Nephron (organoid): ENCODE data around the gene THRAP3.

Experiments
- H3K27ac Mint-ChIP-seq, 3 experiments: 2 replicates each; pipeline ENCODE4 v1.8.0; 2020; ENCODE audit warnings: mixed read lengths in 3 of 3, mild to moderate bottlenecking in 2 of 3, moderate library complexity in 1 of 3
- H3K27me3 Mint-ChIP-seq: 2 replicates; pipeline ENCODE4 v1.8.0; 2021; ENCODE audit warnings: low read depth, mild to moderate bottlenecking, moderate library complexity, mixed read lengths
- H3K36me3 Mint-ChIP-seq: 2 replicates; pipeline ENCODE4 v1.8.0; 2020; ENCODE audit warnings: low read depth, mixed read lengths
- H3K4me1 Mint-ChIP-seq: 2 replicates; pipeline ENCODE4 v1.8.0; 2020; ENCODE audit warnings: mixed read lengths
- H3K4me3 Mint-ChIP-seq, 3 experiments: 2 replicates each; pipeline ENCODE4 v1.8.0; 2020; ENCODE audit warnings: mild to moderate bottlenecking in 3 of 3, mixed read lengths in 3 of 3, moderate library complexity in 2 of 3
- H3K9me3 Mint-ChIP-seq: 2 replicates; pipeline ENCODE4 v1.8.0; 2020; ENCODE audit warnings: mixed read lengths
- TF ChIP-seq, protein P1 (sequence below), 3 experiments: fragments of 200-600 bp; sonication (generic); IDR thresholded peaks; one replicate each; pipeline ENCODE4 v1.5.0; 2021; ENCODE audit warnings: antibody characterized with exemption in 3 of 3; ENCODE audit not compliant: unreplicated experiment in 3 of 3

The THRAP3 gene

DNA sequence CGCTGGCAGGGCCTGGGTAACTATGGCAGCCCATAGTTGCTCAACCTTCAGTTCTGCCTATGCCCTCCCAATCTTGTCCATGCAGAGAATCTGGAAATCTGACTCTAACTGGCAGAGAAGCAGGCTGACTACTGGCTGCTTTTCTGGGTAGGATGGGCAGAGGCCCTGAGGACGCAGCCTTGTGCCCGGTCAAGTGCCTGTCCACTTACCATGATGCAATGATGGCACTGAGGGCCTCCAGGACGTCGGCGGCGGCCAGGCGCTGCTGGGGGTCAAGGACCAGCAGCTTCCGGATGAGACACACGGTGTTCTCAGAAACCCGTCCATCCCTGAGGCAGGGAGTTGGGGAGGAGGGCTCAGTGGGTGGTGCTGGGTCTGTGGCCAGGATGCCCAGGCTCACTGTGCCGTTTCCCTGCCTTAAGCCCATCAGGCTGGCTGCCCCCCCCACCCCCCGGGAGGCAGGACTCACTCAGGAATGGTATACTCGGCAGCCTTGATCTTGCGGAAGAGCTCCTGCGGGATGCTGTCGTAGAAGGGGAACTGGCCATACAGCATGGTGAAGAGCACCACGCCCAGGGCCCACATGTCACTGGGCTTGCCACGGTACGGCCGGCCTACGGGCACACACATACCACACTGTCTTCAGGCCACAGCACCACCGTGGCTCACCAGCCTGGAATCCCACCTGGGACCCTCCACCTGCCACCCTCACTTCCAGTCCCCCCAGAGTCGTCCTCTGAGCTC lies 119.6 kb downstream of the THRAP3 start:
- Mint-ChIP-seq H3K4me3 (no peak overlapping the region), H3K9me3 (no peaks in the 10 kb centered on the region), H3K4me1 (no peaks in the 10 kb centered on the region), H3K27me3 (no peaks in the 10 kb centered on the region), H3K27ac (no peak overlapping the region), H3K36me3 (peaks cover 31% of the 10 kb centered on the region)
- TF ChIP-seq, protein P1, sequence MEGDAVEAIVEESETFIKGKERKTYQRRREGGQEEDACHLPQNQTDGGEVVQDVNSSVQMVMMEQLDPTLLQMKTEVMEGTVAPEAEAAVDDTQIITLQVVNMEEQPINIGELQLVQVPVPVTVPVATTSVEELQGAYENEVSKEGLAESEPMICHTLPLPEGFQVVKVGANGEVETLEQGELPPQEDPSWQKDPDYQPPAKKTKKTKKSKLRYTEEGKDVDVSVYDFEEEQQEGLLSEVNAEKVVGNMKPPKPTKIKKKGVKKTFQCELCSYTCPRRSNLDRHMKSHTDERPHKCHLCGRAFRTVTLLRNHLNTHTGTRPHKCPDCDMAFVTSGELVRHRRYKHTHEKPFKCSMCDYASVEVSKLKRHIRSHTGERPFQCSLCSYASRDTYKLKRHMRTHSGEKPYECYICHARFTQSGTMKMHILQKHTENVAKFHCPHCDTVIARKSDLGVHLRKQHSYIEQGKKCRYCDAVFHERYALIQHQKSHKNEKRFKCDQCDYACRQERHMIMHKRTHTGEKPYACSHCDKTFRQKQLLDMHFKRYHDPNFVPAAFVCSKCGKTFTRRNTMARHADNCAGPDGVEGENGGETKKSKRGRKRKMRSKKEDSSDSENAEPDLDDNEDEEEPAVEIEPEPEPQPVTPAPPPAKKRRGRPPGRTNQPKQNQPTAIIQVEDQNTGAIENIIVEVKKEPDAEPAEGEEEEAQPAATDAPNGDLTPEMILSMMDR (IDR thresholded peaks at IDR 0.05; ENCODE audit: unreplicated experiment in 3 of 3) = no peak

GRCh38 chr1:36344395-36344680 lies 120.1 kb downstream of the THRAP3 start:
- H3K27ac Mint-ChIP-seq = no peak overlapping the region
- no peak overlapping the region for H3K4me3 Mint-ChIP-seq
- no peaks in the 10 kb centered on the region for H3K27me3 Mint-ChIP-seq
- peaks cover 31% of the 10 kb centered on the region for H3K36me3 Mint-ChIP-seq
- H3K4me1 Mint-ChIP-seq = no peaks in the 10 kb centered on the region
- TF ChIP-seq, protein P1 (IDR thresholded peaks at IDR 0.05; ENCODE audit: unreplicated experiment in 3 of 3) = no peak
- no peaks in the 10 kb centered on the region for H3K9me3 Mint-ChIP-seq

DNA sequence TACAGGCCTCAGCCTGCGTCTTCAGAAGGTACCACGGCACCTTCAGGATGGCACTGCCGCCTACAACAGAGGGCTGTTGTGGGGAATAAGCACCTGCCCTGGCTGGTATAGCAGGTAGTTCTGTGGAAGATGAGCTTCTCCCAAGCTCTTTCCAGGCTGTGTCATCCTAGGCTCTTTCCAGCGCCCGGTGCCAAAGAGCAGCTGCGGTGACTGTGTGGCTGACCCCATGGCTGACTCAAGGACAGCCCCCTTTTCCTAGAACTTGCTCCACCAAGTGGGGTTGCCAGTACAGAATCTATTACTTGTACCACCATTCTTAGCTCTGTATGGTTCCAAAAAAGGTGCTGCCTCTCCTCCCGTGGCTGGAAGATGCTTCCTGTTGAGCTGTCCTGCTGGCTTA lies 121.1 kb downstream of the THRAP3 start:
- no peak overlapping the region for H3K4me3 Mint-ChIP-seq
- H3K9me3 Mint-ChIP-seq = no peaks in the 10 kb centered on the region
- H3K27me3 Mint-ChIP-seq = no peaks in the 10 kb centered on the region
- TF ChIP-seq, protein P1 (IDR thresholded peaks at IDR 0.05; ENCODE audit: unreplicated experiment in 3 of 3) = no peak
- no peak overlapping the region for H3K27ac Mint-ChIP-seq
- peaks cover 31% of the 10 kb centered on the region for H3K36me3 Mint-ChIP-seq
- H3K4me1 Mint-ChIP-seq = peaks cover 3% of the 10 kb centered on the region

DNA sequence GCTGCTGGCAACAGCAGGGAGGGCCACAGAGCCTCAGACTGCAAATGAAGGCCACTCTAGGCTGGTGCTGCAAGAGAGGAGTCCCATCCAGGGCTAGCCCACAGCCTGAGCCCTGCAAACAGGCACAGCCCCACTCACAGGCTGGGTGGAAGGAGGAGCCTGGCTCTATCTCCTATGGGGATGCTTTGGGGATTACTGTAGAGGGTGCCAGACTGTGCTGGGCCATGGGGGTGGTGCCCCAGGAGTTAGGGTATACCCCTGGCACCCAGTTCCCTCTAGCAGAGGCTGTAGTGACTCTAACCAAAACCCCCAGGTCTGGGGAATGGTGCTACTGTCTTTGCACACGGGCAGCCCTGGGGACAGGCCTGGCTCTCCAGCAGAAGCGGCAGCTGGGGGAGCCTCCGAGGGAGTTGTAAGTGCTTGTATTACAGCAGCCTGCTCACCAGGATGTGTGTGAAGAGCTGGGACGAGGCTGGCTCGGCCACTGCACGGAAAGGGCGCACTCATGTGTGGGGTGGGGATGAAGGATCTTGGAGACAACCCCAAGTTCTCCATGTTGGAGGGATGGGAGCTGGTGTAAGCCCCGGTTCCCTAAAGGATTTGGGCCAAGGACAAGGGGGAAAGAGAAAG lies 122.6 kb downstream of the THRAP3 start:
- Mint-ChIP-seq H3K4me1 (peaks cover 15% of the 10 kb centered on the region), H3K4me3 (no peak overlapping the region), H3K36me3 (peaks cover 23% of the 10 kb centered on the region), H3K9me3 (no peaks in the 10 kb centered on the region), H3K27ac (peak overlapping the region in 1 of 3 experiments; percentile 67), H3K27me3 (no peaks in the 10 kb centered on the region)
- TF ChIP-seq, protein P1 (IDR thresholded peaks at IDR 0.05; ENCODE audit: unreplicated experiment in 3 of 3) = no peak

- H3K9me3 Mint-ChIP-seq = no peaks in the 10 kb centered on the region
- H3K27me3 Mint-ChIP-seq = no peaks in the 10 kb centered on the region
- peaks cover 25% of the 10 kb centered on the region for H3K4me1 Mint-ChIP-seq
- TF ChIP-seq, protein P1 (IDR thresholded peaks at IDR 0.05; ENCODE audit: unreplicated experiment in 3 of 3) = no peak
- no peak overlapping the region for H3K27ac Mint-ChIP-seq
- H3K4me3 Mint-ChIP-seq = no peak overlapping the region
- H3K36me3 Mint-ChIP-seq = peaks cover 30% of the 10 kb centered on the region
Measured at GRCh38 chr1:36349241-36349671, 125.0 kb downstream of the THRAP3 start.

DNA sequence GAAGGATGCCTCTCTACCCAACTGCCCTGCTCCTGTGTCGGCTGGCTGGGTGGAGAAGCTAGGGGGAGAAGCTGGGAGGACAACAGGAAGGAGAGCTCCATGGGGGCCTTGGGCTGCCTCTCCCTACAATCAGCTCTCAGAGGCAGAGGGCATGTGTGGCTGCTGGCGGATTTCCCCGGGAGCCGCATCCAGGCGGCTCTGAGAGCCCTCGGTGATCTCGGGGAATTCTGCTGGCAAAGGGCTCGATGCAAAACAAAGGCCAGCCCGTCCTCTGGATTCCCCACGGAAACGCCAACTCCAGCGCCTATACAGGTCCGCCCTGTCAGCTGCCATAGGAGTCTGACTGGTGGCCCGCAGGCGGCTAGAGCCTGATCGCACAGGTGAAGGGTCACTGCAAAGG lies 125.6 kb downstream of the THRAP3 start:
- peak overlapping the region in 1 of 3 experiments; percentile 33 for H3K27ac Mint-ChIP-seq
- no peaks in the 10 kb centered on the region for H3K27me3 Mint-ChIP-seq
- H3K4me3 Mint-ChIP-seq = no peak overlapping the region
- H3K9me3 Mint-ChIP-seq = no peaks in the 10 kb centered on the region
- TF ChIP-seq, protein P1 (IDR thresholded peaks at IDR 0.05; ENCODE audit: unreplicated experiment in 3 of 3) = no peak
- peaks cover 25% of the 10 kb centered on the region for H3K4me1 Mint-ChIP-seq
- H3K36me3 Mint-ChIP-seq = peaks cover 32% of the 10 kb centered on the region
